ENCODE results near the gene CLIC5. TPM values are rescaled to one million over a fixed set of nuclear protein-coding genes. Genes with fewer than 3 reads are reported as not detected.

The CLIC5 gene
- total RNA-seq, 1 experiment from 2014 or later, result 0.05 TPM

DNA sequence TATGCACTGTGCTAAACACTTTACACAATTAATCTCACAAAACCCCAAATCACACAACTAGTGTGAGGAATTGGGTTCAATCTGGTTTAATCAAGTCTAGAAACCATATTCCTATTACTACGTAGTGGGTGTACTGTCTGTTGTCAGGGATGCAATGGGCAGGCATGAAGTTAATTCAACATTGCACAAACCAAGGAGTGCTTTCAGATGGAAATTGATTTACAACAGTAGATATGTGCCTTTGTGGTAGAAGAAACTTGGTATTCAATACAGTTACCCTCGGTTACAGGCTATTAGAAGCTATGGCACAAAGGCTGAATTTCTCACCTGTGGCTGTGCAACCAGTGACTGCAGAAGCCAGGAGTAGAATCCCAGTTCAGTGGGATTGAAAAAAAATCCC is 157.8 kb downstream of the CLIC5 start:
- Histone ChIP-seq H3K4me1 (ENCODE audit: control insufficient read depth, insufficient read depth, low read length) (no peaks in the 10 kb centered on the region), H3K27ac (ENCODE audit: low read length) (no peak overlapping the region), H3K4me3 (ENCODE audit: low read depth in 2 of 2, low read length in 2 of 2) (no peak overlapping the region), H3K9me3 (ENCODE audit: control insufficient read depth, insufficient read depth, low read depth, low read length) (no peaks in the 10 kb centered on the region), H3K27me3 (ENCODE audit: control insufficient read depth, insufficient read depth, low read length) (no peaks in the 10 kb centered on the region; the same call in 1 of the 2 replicates), H3K36me3 (ENCODE audit: control insufficient read depth, insufficient read depth, low read length) (no peaks in the 10 kb centered on the region)
- no peak for TF ChIP-seq POLR2AphosphoS5 (IDR thresholded peaks at IDR 0.05; ENCODE audit: low read depth, low read length)
- no peak for TF ChIP-seq SIN3A (IDR thresholded peaks at IDR 0.05; ENCODE audit: borderline replicate concordance, insufficient read depth, low read depth, low read length)
- TF ChIP-seq TCF7L2 (IDR thresholded peaks at IDR 0.05; ENCODE audit: low read depth, low read length), result no peak
- TF ChIP-seq, protein P1, sequence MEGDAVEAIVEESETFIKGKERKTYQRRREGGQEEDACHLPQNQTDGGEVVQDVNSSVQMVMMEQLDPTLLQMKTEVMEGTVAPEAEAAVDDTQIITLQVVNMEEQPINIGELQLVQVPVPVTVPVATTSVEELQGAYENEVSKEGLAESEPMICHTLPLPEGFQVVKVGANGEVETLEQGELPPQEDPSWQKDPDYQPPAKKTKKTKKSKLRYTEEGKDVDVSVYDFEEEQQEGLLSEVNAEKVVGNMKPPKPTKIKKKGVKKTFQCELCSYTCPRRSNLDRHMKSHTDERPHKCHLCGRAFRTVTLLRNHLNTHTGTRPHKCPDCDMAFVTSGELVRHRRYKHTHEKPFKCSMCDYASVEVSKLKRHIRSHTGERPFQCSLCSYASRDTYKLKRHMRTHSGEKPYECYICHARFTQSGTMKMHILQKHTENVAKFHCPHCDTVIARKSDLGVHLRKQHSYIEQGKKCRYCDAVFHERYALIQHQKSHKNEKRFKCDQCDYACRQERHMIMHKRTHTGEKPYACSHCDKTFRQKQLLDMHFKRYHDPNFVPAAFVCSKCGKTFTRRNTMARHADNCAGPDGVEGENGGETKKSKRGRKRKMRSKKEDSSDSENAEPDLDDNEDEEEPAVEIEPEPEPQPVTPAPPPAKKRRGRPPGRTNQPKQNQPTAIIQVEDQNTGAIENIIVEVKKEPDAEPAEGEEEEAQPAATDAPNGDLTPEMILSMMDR (IDR thresholded peaks at IDR 0.05), result no peak
- TF ChIP-seq, protein P2, sequence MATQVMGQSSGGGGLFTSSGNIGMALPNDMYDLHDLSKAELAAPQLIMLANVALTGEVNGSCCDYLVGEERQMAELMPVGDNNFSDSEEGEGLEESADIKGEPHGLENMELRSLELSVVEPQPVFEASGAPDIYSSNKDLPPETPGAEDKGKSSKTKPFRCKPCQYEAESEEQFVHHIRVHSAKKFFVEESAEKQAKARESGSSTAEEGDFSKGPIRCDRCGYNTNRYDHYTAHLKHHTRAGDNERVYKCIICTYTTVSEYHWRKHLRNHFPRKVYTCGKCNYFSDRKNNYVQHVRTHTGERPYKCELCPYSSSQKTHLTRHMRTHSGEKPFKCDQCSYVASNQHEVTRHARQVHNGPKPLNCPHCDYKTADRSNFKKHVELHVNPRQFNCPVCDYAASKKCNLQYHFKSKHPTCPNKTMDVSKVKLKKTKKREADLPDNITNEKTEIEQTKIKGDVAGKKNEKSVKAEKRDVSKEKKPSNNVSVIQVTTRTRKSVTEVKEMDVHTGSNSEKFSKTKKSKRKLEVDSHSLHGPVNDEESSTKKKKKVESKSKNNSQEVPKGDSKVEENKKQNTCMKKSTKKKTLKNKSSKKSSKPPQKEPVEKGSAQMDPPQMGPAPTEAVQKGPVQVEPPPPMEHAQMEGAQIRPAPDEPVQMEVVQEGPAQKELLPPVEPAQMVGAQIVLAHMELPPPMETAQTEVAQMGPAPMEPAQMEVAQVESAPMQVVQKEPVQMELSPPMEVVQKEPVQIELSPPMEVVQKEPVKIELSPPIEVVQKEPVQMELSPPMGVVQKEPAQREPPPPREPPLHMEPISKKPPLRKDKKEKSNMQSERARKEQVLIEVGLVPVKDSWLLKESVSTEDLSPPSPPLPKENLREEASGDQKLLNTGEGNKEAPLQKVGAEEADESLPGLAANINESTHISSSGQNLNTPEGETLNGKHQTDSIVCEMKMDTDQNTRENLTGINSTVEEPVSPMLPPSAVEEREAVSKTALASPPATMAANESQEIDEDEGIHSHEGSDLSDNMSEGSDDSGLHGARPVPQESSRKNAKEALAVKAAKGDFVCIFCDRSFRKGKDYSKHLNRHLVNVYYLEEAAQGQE (IDR thresholded peaks at IDR 0.05; ENCODE audit: insufficient read depth in 1 of 2, low read depth in 2 of 2, low read length in 1 of 2), result no peak
- intact Hi-C loops (cut with micrococcal nuclease; ENCODE audit: unreplicated experiment) (no loop called here), in situ Hi-C loops (cut with HindIII; ENCODE audit: low pct_unique_long_range_greater_than_20kb, low sequenced_read_pairs) (no loop called here)
- DNase-seq (ENCODE audit: low read depth, low spot score) (no peak), ATAC-seq (no peak)
- CTCF ChIA-PET, result no interaction called here
- POLR2A ChIA-PET, result no interaction called here
- no TSS peak for BruUV-seq (replicated peaks)

DNA sequence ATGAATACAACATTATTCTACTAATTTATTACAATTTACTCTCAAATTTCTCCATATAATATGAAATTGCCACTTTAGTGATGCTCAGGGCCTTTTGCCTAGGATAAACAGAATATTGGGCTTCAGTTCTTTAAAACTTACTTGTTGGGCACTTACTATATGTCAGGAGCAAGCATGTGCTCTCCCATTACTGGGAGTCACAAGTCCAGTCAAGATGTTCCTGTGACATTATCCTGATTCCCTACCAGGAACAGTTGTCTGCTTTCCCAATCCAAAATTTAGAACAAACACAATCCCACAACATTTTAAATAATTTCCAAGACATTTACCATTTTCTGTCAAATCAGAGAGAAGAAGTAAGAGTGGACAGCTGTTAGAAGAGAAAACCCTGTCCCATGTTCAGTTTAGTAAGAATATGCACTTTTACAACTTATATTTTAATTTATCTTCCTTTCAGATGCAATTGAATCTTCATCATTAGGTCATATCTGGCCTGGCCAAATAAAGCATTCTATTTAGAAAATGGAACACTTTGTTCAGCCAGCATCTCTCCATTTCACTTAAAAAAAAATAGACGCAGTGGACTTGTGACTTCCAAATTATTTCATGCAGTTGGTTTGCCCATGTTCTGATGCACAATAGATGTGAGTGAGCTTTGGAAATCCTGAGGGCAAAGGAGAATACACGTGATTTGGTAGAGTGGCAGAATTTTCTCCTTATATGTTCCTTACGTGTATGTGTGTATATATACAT is 159.8 kb downstream of the CLIC5 start:
- H3K27ac ChIP-seq (ENCODE audit: low read length), result no peak overlapping the region
- H3K27me3 ChIP-seq (ENCODE audit: control insufficient read depth, insufficient read depth, low read length), result peaks cover 5% of the 10 kb centered on the region; the same call in 1 of the 2 replicates
- H3K4me1 ChIP-seq (ENCODE audit: control insufficient read depth, insufficient read depth, low read length), result no peaks in the 10 kb centered on the region
- no TSS peak for BruUV-seq (replicated peaks)
- H3K9me3 ChIP-seq (ENCODE audit: control insufficient read depth, insufficient read depth, low read depth, low read length), result no peaks in the 10 kb centered on the region
- no peak for TF ChIP-seq POLR2AphosphoS5 (IDR thresholded peaks at IDR 0.05; ENCODE audit: low read depth, low read length)
- TF ChIP-seq SIN3A (IDR thresholded peaks at IDR 0.05; ENCODE audit: borderline replicate concordance, insufficient read depth, low read depth, low read length), result no peak
- no peak for TF ChIP-seq TCF7L2 (IDR thresholded peaks at IDR 0.05; ENCODE audit: low read depth, low read length)
- TF ChIP-seq, protein P1 (IDR thresholded peaks at IDR 0.05), result no peak
- TF ChIP-seq, protein P2 (IDR thresholded peaks at IDR 0.05; ENCODE audit: insufficient read depth in 1 of 2, low read depth in 2 of 2, low read length in 1 of 2), result no peak
- DNase-seq (ENCODE audit: low read depth, low spot score) (no peak), ATAC-seq (no peak)
- ChIA-PET POLR2A (no interaction called here), CTCF (no interaction called here)
- no peaks in the 10 kb centered on the region for H3K36me3 ChIP-seq (ENCODE audit: control insufficient read depth, insufficient read depth, low read length)
- in situ Hi-C loops (cut with HindIII; ENCODE audit: low pct_unique_long_range_greater_than_20kb, low sequenced_read_pairs) (no loop called here), intact Hi-C loops (cut with micrococcal nuclease; ENCODE audit: unreplicated experiment) (no loop called here)
- H3K4me3 ChIP-seq (ENCODE audit: low read depth in 2 of 2, low read length in 2 of 2), result no peak overlapping the region

Data from Panc1 (cell line).